Type B pancreatic cell (in vitro differentiated cells): ENCODE results near the gene SRCAP. TPM values are rescaled to one million over a fixed set of nuclear protein-coding genes. Genes with fewer than 3 reads are reported as not detected.

ENCODE experiments used
- DNase-seq: peaks from one replicate; pipeline ENCODE4 v3.0.0; 2021; ENCODE audit warnings: mixed read lengths; ENCODE audit not compliant: unreplicated experiment; ENCODE audit errors: extremely low spot score
- H3K27ac Mint-ChIP-seq: 2 replicates; pipeline ENCODE4 v1.8.0; 2021; ENCODE audit warnings: mild to moderate bottlenecking, mixed read lengths
- H3K27me3 Mint-ChIP-seq: 2 replicates; pipeline ENCODE4 v1.8.0; 2021; ENCODE audit warnings: mixed read lengths
- H3K36me3 Mint-ChIP-seq: 2 replicates; pipeline ENCODE4 v1.8.0; 2021; ENCODE audit warnings: mixed read lengths
- H3K4me1 Mint-ChIP-seq: one replicate; pipeline ENCODE4 v1.8.0; 2021; ENCODE audit warnings: mixed read lengths; ENCODE audit not compliant: unreplicated experiment
- H3K4me3 Mint-ChIP-seq: 2 replicates; pipeline ENCODE4 v1.8.0; 2021; ENCODE audit warnings: mild to moderate bottlenecking, mixed read lengths
- H3K9me3 Mint-ChIP-seq: 2 replicates; pipeline ENCODE4 v1.8.0; 2021; ENCODE audit warnings: mixed read lengths
- total RNA-seq: library from RNA; stranded (reverse); gene quantifications from 2 replicates; pipeline ENCODE4 v1.2.1, GENCODE V29; 2021; ENCODE audit warnings: low replicate concordance
- TF ChIP-seq, protein P1 (sequence below): fragments of 200-600 bp; sonication (generic); conservative IDR thresholded peaks from 2 replicates; pipeline ENCODE4 v1.5.0; 2021; ENCODE audit warnings: antibody characterized with exemption, mild to moderate bottlenecking

The SRCAP gene
- total RNA-seq, 1 donor from 2014 or later, result 73.5 TPM

DNA sequence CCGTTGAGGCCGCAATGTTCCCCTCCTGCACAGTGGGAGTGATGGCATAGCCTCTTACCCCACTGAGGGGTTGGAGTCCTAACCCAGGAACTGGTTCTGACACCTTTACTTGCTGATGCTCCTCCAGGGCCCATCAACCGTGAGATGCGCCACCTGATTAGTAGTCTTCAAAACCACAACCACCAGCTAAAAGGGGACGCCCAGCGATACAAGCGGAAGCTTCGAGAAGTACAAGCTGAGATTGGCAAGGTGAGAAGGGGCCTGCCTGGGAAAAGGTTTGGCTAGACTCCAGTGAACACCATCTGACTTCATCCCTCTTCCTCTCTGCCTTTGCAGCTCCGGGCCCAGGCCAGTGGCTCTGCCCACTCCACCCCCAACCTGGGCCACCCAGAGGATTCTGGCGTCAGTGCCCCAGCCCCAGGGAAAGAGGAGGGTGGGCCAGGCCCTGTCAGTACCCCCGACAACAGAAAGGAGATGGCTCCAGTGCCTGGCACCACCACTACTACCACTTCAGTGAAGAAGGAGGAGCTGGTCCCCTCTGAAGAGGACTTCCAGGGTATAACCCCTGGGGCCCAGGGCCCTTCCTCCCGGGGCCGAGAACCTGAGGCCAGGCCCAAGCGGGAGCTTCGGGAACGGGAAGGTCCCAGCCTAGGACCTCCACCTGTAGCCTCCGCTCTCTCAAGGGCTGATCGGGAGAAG lies 68.9 kb downstream of the SRCAP start:
- no peak overlapping the region for H3K4me3 Mint-ChIP-seq
- TF ChIP-seq, protein P1, sequence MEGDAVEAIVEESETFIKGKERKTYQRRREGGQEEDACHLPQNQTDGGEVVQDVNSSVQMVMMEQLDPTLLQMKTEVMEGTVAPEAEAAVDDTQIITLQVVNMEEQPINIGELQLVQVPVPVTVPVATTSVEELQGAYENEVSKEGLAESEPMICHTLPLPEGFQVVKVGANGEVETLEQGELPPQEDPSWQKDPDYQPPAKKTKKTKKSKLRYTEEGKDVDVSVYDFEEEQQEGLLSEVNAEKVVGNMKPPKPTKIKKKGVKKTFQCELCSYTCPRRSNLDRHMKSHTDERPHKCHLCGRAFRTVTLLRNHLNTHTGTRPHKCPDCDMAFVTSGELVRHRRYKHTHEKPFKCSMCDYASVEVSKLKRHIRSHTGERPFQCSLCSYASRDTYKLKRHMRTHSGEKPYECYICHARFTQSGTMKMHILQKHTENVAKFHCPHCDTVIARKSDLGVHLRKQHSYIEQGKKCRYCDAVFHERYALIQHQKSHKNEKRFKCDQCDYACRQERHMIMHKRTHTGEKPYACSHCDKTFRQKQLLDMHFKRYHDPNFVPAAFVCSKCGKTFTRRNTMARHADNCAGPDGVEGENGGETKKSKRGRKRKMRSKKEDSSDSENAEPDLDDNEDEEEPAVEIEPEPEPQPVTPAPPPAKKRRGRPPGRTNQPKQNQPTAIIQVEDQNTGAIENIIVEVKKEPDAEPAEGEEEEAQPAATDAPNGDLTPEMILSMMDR, result no peak
- H3K36me3 Mint-ChIP-seq, result peaks cover 20% of the 10 kb centered on the region
- no peak for DNase-seq
- no peaks in the 10 kb centered on the region for H3K9me3 Mint-ChIP-seq
- H3K27ac Mint-ChIP-seq, result no peak overlapping the region
- no peaks in the 10 kb centered on the region for H3K27me3 Mint-ChIP-seq
- H3K4me1 Mint-ChIP-seq, result peaks cover 7% of the 10 kb centered on the region

DNA sequence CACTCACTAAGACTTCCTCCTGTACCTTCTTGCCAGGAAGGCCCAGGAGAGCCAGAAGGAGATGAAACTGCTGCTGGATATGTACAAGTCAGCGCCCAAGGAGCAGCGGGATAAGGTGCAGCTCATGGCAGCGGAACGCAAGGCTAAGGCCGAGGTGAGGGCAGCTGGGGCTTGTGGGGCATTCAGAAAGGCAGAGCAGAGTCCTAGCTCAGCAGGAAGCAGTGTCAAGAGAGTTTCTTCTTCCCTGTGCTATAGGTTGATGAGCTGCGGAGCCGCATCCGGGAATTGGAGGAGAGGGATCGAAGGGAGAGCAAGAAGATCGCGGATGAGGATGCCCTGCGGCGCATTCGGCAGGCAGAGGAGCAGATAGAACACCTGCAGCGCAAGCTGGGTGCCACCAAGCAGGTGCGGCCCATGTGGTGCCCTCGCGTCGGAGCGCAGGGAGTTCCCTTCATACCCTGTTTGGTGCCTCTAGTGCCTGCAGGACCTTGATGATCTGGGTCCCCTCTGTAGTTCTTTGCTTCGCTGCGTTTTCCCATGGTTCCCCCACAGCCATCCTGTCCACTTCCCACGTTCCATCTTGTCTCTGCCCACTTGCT lies 69.7 kb downstream of the SRCAP start:
- TF ChIP-seq, protein P1, result no peak
- Mint-ChIP-seq H3K27me3 (no peaks in the 10 kb centered on the region), H3K36me3 (peaks cover 20% of the 10 kb centered on the region), H3K4me3 (no peak overlapping the region), H3K9me3 (no peaks in the 10 kb centered on the region), H3K4me1 (peaks cover 3% of the 10 kb centered on the region), H3K27ac (no peak overlapping the region)
- DNase-seq, result no peak

DNA sequence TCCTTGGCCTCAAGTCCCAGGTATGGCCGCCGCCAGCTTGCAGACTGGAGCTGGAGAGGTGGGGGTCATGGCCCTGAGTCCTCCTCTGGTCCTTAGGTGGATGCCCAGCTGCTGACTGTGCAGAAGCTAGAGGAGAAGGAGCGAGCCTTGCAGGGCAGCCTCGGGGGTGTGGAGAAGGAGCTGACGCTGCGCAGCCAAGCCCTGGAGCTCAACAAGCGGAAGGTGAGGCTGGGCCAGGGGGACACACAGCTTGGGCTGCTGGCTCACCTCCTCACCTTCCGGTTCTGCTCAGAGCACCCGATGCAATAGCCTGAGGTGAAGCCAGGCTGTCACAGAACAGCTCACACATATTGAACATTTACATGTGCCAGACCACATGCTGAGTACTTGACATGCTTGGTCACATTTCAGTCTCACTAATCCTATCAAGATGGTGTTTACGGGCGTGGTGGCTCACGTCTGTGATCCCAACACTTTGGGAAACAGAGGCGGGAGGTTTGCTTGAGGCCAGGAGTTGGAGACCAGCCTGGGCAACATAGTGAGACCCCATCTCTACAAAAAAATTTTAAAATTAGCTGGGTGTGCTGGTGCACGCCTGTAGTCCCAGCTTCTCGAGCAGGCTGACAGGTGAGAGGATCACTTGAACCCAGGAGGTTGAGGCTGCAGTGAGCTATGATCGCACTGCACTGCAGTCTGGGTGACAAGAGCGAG lies 70.6 kb downstream of the SRCAP start:
- Mint-ChIP-seq H3K4me3 (no peak overlapping the region), H3K9me3 (no peaks in the 10 kb centered on the region), H3K36me3 (peaks cover 20% of the 10 kb centered on the region), H3K4me1 (no peaks in the 10 kb centered on the region), H3K27ac (no peak overlapping the region), H3K27me3 (no peaks in the 10 kb centered on the region)
- TF ChIP-seq, protein P1, result no peak
- DNase-seq, result no peak

DNA sequence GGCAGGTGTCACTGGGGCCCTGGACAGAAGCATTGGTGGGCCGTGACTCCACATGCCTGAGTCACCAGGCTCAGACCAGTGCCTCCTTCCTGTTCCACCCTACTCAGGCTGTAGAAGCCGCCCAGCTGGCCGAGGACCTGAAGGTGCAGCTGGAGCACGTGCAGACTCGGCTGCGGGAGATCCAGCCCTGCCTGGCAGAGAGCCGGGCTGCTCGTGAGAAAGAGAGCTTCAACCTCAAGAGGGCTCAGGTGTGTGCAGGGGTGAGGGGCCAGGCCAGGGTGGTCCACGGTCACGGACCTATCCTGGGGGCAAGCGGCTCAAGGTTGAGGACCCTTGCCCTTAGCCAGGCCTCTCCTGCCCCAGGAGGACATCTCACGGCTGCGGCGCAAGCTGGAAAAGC lies 72.8 kb downstream of the SRCAP start:
- peaks cover 16% of the 10 kb centered on the region for H3K36me3 Mint-ChIP-seq
- no peak overlapping the region for H3K4me3 Mint-ChIP-seq
- peaks cover under 1% of the 10 kb centered on the region for H3K4me1 Mint-ChIP-seq
- DNase-seq, result no peak
- no peaks in the 10 kb centered on the region for H3K27me3 Mint-ChIP-seq
- H3K27ac Mint-ChIP-seq, result no peak overlapping the region
- H3K9me3 Mint-ChIP-seq, result no peaks in the 10 kb centered on the region
- TF ChIP-seq, protein P1, result no peak

DNA sequence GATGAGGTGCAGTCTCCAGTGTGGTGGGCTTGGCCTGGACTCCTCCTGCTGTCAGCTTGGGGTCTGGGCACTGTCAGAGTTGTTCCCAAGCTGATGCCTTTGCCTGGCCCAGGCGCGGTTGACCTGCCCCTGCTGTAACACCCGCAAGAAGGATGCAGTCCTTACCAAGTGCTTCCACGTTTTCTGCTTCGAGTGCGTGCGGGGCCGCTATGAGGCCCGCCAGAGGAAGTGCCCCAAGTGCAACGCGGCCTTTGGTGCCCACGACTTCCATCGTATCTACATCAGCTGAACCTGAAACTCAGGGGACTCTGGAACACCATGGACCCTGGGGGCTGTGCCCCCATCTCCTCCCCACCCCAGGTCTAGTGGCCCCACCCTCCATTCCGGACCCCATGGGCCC lies 74.9 kb downstream of the SRCAP start:
- Mint-ChIP-seq H3K27me3 (no peaks in the 10 kb centered on the region), H3K4me1 (peaks cover 16% of the 10 kb centered on the region), H3K27ac (no peak overlapping the region), H3K9me3 (no peaks in the 10 kb centered on the region), H3K36me3 (peaks cover 14% of the 10 kb centered on the region), H3K4me3 (no peak overlapping the region)
- TF ChIP-seq, protein P1, result no peak
- no peak for DNase-seq
